Suprapubic skin (tissue), 3 donors: ENCODE results near the gene ST8SIA4.

Source experiments
- CTCF ChIP-seq, 2 donors: fragments of 200-600 bp in 1 of 2; fragments of 450-650 bp in 1 of 2; sonication (generic) in 1 of 2; IDR thresholded peaks; one replicate each; pipeline ENCODE4 v1.5.1; 2016 to 2019; ENCODE audit warnings: antibody characterized with exemption in 2 of 2, mild to moderate bottlenecking in 1 of 2, moderate library complexity in 1 of 2
- POLR2A ChIP-seq, 2 donors: fragments of 450-650 bp; IDR thresholded peaks; one replicate each; pipeline ENCODE4 v1.6.1; 2017; ENCODE audit warnings: antibody characterized with exemption in 2 of 2, mild to moderate bottlenecking in 2 of 2, moderate library complexity in 2 of 2

- TF ChIP-seq CTCF (IDR thresholded peaks at IDR 0.05) = no peak
- TF ChIP-seq POLR2A (IDR thresholded peaks at IDR 0.05) = no peak
Measured at GRCh38 chr5:100794844-100795243, 108.2 kb downstream of the ST8SIA4 start.
